CD8-positive, alpha-beta memory T cell (primary cell): ENCODE results near the gene ELANE. TPM values are rescaled to one million over a fixed set of nuclear protein-coding genes. Genes with fewer than 3 reads are reported as not detected.
A peak's percentile ranks its signal among the peaks of the same experiment; 100 is the strongest.
"Not testable (repeated sequence)": the region's sequence is repeated elsewhere in the genome, so short reads cannot be mapped to it uniquely, and the experiment has no call there.

ENCODE experiments used
- CTCF ChIA-PET: fragments of 350-600 bp; sonication (Branson Sonifier 250); formaldehyde crosslinking; loops from one replicate; lab custom pipeline; 2021; ENCODE audit warnings: antibody characterized with exemption; lab: Charles Lee
- POLR2A ChIA-PET: fragments of 350-600 bp; sonication (Branson Sonifier 250); formaldehyde crosslinking; loops from one replicate; lab custom pipeline; 2021; ENCODE audit warnings: antibody characterized with exemption; lab: Charles Lee
- DNase-seq, 5 donors: peaks; one replicate each; pipeline versions ENCODE4 v3.0.0 to v3.0.0-alpha.2; 2020 to 2022; ENCODE audit warnings: mixed read lengths in 1 of 5
- H3K27ac ChIP-seq: one replicate; pipeline ENCODE4 v1.7.0; 2013; ENCODE audit warnings: low read depth, mild to moderate bottlenecking, low read length, moderate library complexity
- H3K27me3 ChIP-seq: 2 replicates; pipeline ENCODE4 v1.7.0; 2013; ENCODE audit warnings: low read length, mild to moderate bottlenecking; ENCODE audit not compliant: insufficient read depth, poor library complexity, severe bottlenecking
- H3K36me3 ChIP-seq: 2 replicates; pipeline ENCODE4 v1.7.0; 2013; ENCODE audit warnings: mild to moderate bottlenecking, low read length, moderate library complexity; ENCODE audit not compliant: insufficient read depth
- H3K4me1 ChIP-seq: 2 replicates; pipeline ENCODE4 v1.7.0; 2013; ENCODE audit warnings: mild to moderate bottlenecking, low read length, moderate library complexity; ENCODE audit not compliant: insufficient read depth
- H3K4me3 ChIP-seq: 2 replicates; pipeline ENCODE4 v1.7.0; 2013; ENCODE audit warnings: mild to moderate bottlenecking, low read length
- H3K9me3 ChIP-seq: 2 replicates; pipeline ENCODE4 v1.7.0; 2013; ENCODE audit warnings: mild to moderate bottlenecking, low read length
- H3K27ac Mint-ChIP-seq, 8 donors: one replicate each; pipeline ENCODE4 v1.8.0; 2020 to 2021; ENCODE audit warnings: mixed read lengths in 8 of 8, mild to moderate bottlenecking in 6 of 8, inconsistent platforms in 3 of 8, moderate library complexity in 3 of 8
- H3K27me3 Mint-ChIP-seq, 2 donors: one replicate each; pipeline ENCODE4 v1.8.0; 2020 to 2021; ENCODE audit warnings: mixed read lengths in 2 of 2, mild to moderate bottlenecking in 1 of 2, moderate library complexity in 1 of 2
- H3K36me3 Mint-ChIP-seq, 3 donors: one replicate each; pipeline ENCODE4 v1.8.0; 2020 to 2021; ENCODE audit warnings: mixed read lengths in 3 of 3, inconsistent platforms in 1 of 3, mild to moderate bottlenecking in 1 of 3
- H3K4me1 Mint-ChIP-seq, 3 donors: one replicate each; pipeline ENCODE4 v1.8.0; 2020 to 2021; ENCODE audit warnings: mixed read lengths in 3 of 3, inconsistent platforms in 1 of 3, mild to moderate bottlenecking in 1 of 3
- H3K4me3 Mint-ChIP-seq, 7 donors: one replicate each; pipeline ENCODE4 v1.8.0; 2020 to 2021; ENCODE audit warnings: mixed read lengths in 7 of 7, mild to moderate bottlenecking in 6 of 7, moderate library complexity in 4 of 7, inconsistent platforms in 2 of 7
- H3K9me3 Mint-ChIP-seq, 5 donors: one replicate each; pipeline ENCODE4 v1.8.0; 2020 to 2022; ENCODE audit warnings: mixed read lengths in 5 of 5, mild to moderate bottlenecking in 3 of 5, moderate library complexity in 2 of 5, inconsistent platforms in 1 of 5
- polyA plus RNA-seq: library from polyadenylated mRNA; unstranded; fragments of 300-500 nt; fragmentation: Illumina TruSeq; gene quantifications from one replicate; pipeline ENCODE4 v1.2.3, GENCODE V29; 2021
- total RNA-seq, 2 experiments: library from RNA; stranded (reverse); gene quantifications; one replicate each; pipeline ENCODE4 v1.2.3, GENCODE V29; 2021

ELANE gene
- total and polyA plus RNA-seq, 3 experiments from 2014 or later: not detected

DNA sequence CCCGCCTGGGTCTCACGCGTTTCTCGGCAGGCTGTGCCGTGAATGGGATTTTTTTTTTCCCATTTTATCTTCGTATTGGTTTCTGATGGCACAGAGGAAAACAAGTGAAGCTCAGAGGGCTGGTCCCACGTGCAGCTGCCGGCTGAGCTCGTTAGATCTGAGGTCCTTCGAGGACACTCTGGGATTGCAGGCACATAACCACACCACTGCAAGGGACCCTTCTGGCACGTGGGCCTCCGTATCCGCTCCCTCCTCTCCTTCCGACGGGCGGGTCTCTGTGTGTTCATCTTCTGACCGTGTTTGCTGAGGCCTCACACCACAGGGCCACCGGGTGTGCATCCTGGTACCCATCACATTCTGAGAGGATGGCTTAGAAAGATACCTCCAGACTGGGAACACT, 24.0 kb downstream of the ELANE start:
- Histone ChIP-seq H3K36me3 (no peaks in the 10 kb centered on the region), H3K27ac (no peak overlapping the region), H3K9me3 (no peaks in the 10 kb centered on the region), H3K4me3 (no peak overlapping the region), H3K4me1 (peaks cover 13% of the 10 kb centered on the region), H3K27me3 (no peaks in the 10 kb centered on the region)
- H3K4me1 Mint-ChIP-seq: peaks cover 5 to 18% (median 10%) of the 10 kb centered on the region in 3 donors
- no peak overlapping the region for H3K4me3 Mint-ChIP-seq
- H3K9me3 Mint-ChIP-seq: no peaks in the 10 kb centered on the region
- DNase-seq: no peak
- H3K27me3 Mint-ChIP-seq: peaks cover 0 to 3% of the 10 kb centered on the region in 2 donors
- POLR2A ChIA-PET: interaction anchor here (1.0 kb wide), 1 partner anchor 17 kb away, joined by 3 read pairs; the partner anchor contains the start of genes MED16 and RNU6-9
- CTCF ChIA-PET: interaction anchor here (2.1 kb wide), 2 partner anchors 12 to 33 kb away, joined by 8 to 12 read pairs; no protein-coding TSS in a partner anchor
- H3K27ac Mint-ChIP-seq: peak overlapping the region in 1 of 8 donors; percentile 52
- peaks cover 0 to 30% (median 0%) of the 10 kb centered on the region in 3 donors for H3K36me3 Mint-ChIP-seq

DNA sequence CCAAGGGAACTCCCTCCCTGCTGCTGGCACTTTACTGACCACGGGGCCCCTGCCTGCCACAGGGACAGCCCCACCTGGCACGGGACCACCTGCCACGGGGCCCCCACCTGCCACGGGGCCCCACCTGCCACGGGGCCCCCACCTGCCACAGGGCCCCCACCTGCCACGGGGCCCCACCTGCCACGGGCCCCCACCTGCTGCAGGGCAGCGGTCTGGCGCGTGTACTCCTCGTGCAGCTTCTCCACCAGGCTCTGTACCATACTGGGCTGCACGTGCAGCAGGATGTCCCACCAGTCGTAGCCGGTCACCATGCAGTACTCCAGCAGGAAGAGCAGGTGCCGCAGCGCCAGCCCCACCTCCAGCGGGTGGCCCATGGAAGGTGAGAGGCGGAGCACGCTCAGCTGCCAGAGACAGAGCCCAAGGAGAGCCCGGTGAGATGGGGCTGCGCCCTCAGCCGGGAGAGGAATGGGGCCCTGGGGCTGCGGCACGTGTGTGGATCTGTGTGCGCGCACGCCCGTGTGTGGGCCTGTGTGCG, 24.7 kb downstream of the ELANE start:
- H3K9me3 ChIP-seq: no peaks in the 10 kb centered on the region
- H3K27ac Mint-ChIP-seq: no peak overlapping the region
- H3K9me3 Mint-ChIP-seq: no peaks in the 10 kb centered on the region
- POLR2A ChIA-PET: no interaction called here
- peaks cover 12% of the 10 kb centered on the region for H3K4me1 ChIP-seq
- H3K36me3 ChIP-seq: no peaks in the 10 kb centered on the region
- peaks cover 0 to 35% (median 0%) of the 10 kb centered on the region in 3 donors for H3K36me3 Mint-ChIP-seq
- no peaks in the 10 kb centered on the region for H3K27me3 ChIP-seq
- H3K4me1 Mint-ChIP-seq: peaks cover 5 to 14% (median 8%) of the 10 kb centered on the region in 3 donors
- no peak overlapping the region for H3K4me3 Mint-ChIP-seq
- no peak overlapping the region for H3K27ac ChIP-seq
- DNase-seq: no peak
- peaks cover 0 to 3% of the 10 kb centered on the region in 2 donors for H3K27me3 Mint-ChIP-seq
- H3K4me3 ChIP-seq: no peak overlapping the region
- CTCF ChIA-PET: no interaction called here

GRCh38 chr19:877992-878660, 26.0 kb downstream of the ELANE start:
- not testable (repeated sequence) for H3K27me3 Mint-ChIP-seq, H3K27ac ChIP-seq, H3K9me3 ChIP-seq, H3K36me3 ChIP-seq, DNase-seq, H3K4me3 Mint-ChIP-seq, H3K9me3 Mint-ChIP-seq, H3K27me3 ChIP-seq, H3K4me1 Mint-ChIP-seq, H3K4me1 ChIP-seq, H3K4me3 ChIP-seq
- Mint-ChIP-seq H3K27ac (peak overlapping the region in 1 of 8 donors; percentile 68), H3K36me3 (peaks cover 0 to 39% (median 0%) of the 10 kb centered on the region in 3 donors)
- ChIA-PET POLR2A (interaction anchor here (1.5 kb wide), 1 partner anchor 10 kb away, joined by 3 read pairs; no protein-coding TSS in a partner anchor), CTCF (interaction anchor here (0.6 to 2.0 kb wide), 3 partner anchors 14 to 107 kb away, joined by 3 to 6 read pairs (median 4); partner anchors contain the start of genes MED16 and RNU6-9)

- CTCF ChIA-PET: interaction anchor here (0.7 to 2.0 kb wide), 5 partner anchors 14 to 118 kb away, joined by 3 to 6 read pairs (median 4); partner anchors contain the start of genes MED16 and RNU6-9
- H3K27me3 ChIP-seq, H3K4me3 ChIP-seq, H3K9me3 Mint-ChIP-seq, H3K9me3 ChIP-seq, H3K27me3 Mint-ChIP-seq, H3K36me3 ChIP-seq, H3K27ac ChIP-seq, DNase-seq, H3K4me1 ChIP-seq, H3K4me1 Mint-ChIP-seq, H3K4me3 Mint-ChIP-seq: not testable (repeated sequence)
- Mint-ChIP-seq H3K27ac (peak overlapping the region in 1 of 8 donors; percentile 42), H3K36me3 (peaks cover 0 to 46% (median 0%) of the 10 kb centered on the region in 3 donors)
- POLR2A ChIA-PET: interaction anchor here (0.6 to 1.5 kb wide), 3 partner anchors 9 to 338 kb away, joined by 3 to 6 read pairs (median 3); no protein-coding TSS in a partner anchor
These were observed 26.9 kb downstream of the ELANE start for GRCh38 chr19:878751-879561.

DNA sequence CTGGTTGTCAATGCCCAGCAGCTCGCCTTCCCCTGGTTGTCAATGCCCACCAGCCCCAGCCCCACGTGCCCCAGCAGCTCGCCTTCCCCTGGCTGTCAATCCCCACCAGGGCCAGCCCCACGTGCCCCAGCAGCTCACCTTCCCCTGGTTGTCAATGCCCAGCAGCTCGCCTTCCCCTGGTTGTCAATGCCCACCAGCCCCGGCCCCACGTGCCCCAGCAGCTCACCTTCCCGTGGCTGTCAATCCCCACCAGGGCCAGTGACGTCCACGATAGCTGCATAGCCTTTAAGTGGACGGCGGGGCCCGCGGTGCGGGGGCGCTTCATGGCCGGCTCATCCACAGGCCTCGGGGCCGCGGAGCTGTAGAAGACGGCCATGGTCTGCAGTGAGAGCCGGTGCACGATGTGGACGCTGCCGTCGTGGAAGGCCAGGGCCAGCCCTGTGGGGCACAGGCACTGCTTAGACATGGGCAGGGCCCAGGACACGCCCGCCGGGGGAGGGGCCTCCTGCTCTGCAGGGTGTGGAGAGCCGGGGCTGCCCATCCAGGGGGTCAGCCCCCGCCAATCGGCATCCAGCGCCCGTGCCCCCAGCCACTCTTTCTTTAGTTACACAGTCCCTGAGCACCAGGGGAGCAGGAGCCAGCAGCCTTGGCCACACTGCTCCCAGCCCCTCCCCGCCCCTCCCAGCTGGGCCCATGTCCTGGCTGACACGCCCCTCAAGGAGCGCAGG, 27.8 kb downstream of the ELANE start:
- ChIA-PET POLR2A (interaction anchor here (0.6 to 1.5 kb wide), 4 partner anchors 8 to 337 kb away, joined by 3 to 7 read pairs (median 4); no protein-coding TSS in a partner anchor), CTCF (interaction anchor here (0.7 to 2.0 kb wide), 6 partner anchors 13 to 117 kb away, joined by 3 to 6 read pairs (median 3); partner anchors contain the start of genes MED16 and RNU6-9)
- peaks cover 0 to 4% (median 2%) of the 10 kb centered on the region in 3 donors for H3K4me1 Mint-ChIP-seq
- no peak for DNase-seq
- no peak overlapping the region for H3K4me3 Mint-ChIP-seq
- no peak overlapping the region for H3K27ac Mint-ChIP-seq
- peaks cover 0 to 51% (median 0%) of the 10 kb centered on the region in 3 donors for H3K36me3 Mint-ChIP-seq
- Histone ChIP-seq H3K27ac (no peak overlapping the region), H3K4me3 (no peak overlapping the region), H3K4me1 (no peaks in the 10 kb centered on the region), H3K27me3 (no peaks in the 10 kb centered on the region), H3K36me3 (no peaks in the 10 kb centered on the region), H3K9me3 (no peaks in the 10 kb centered on the region)
- H3K9me3 Mint-ChIP-seq: no peaks in the 10 kb centered on the region
- H3K27me3 Mint-ChIP-seq: no peaks in the 10 kb centered on the region

DNA sequence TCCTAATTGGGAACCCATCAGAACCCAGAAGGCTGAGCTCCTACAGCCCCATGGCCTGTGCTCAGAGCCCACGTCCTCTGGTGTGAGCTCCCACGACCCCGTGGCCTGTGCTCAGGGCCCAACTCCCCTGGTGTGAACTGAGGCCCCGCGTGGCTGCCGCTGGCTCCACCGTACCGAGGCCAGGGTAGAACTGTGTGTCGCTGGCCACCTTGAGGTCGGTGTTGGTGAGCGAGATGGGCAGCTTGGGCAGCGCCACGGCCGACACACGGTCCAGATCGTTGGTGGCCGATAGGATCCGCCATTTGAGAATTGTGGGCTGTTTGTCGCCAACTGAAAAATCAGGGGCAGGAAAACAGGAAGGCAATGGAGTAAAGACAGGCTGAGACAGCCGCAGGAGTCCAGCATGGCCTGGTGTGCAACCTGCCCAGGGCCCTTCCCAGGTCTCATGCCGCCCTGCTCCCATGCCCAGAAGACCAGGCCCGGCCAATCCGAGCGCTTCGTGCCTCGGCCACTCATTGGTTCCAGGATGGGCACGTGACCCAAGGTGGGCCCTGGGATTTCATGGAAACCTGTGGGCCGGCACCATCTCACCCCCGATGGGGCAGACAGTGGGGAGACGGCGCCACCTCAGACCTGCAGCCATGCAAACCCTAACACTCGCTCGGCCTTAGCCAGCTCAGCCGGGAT, 29.4 kb downstream of the ELANE start:
- Mint-ChIP-seq H3K4me3 (no peak overlapping the region), H3K27me3 (no peaks in the 10 kb centered on the region), H3K36me3 (peaks cover 0 to 49% (median 0%) of the 10 kb centered on the region in 3 donors), H3K4me1 (peaks cover 0 to 4% (median 2%) of the 10 kb centered on the region in 3 donors), H3K9me3 (no peaks in the 10 kb centered on the region), H3K27ac (peak overlapping the region in 1 of 8 donors; percentile 38)
- no peak for DNase-seq
- POLR2A ChIA-PET: no interaction called here
- Histone ChIP-seq H3K27me3 (no peaks in the 10 kb centered on the region), H3K36me3 (peaks cover 3% of the 10 kb centered on the region), H3K27ac (no peak overlapping the region), H3K9me3 (no peaks in the 10 kb centered on the region), H3K4me3 (no peak overlapping the region), H3K4me1 (no peaks in the 10 kb centered on the region)
- CTCF ChIA-PET: interaction anchor here (0.6 to 3.3 kb wide), 7 partner anchors 12 to 112 kb away, joined by 3 to 20 read pairs (median 3); partner anchors contain the start of genes MED16 and RNU6-9
